ENCODE data around the gene PSMD7. TPM values are rescaled to one million over a fixed set of nuclear protein-coding genes. Genes with fewer than 3 reads are reported as not detected.
A peak's percentile ranks its signal among the peaks of the same experiment; 100 is the strongest.

PSMD7 gene
- total RNA-seq, 2 experiments from 2014 or later = 95.0 to 97.6 TPM

- Mint-ChIP-seq H3K9me3 (peaks cover 6% of the 10 kb centered on the region), H3K27ac (no peak overlapping the region), H3K27me3 (peaks cover 22% of the 10 kb centered on the region), H3K4me1 (peaks cover 6% of the 10 kb centered on the region), H3K36me3 (ENCODE audit: low read depth) (no peaks in the 10 kb centered on the region), H3K4me3 (no peak overlapping the region)
- CTCF ChIA-PET = interaction anchor here (1.1 to 2.3 kb wide), 2 partner anchors 10 to 46 kb away, joined by 3 to 6 read pairs; no protein-coding TSS in a partner anchor
- DNase-seq = no peak
- POLR2A ChIA-PET = no interaction called here
These were observed 17.3 kb upstream of the PSMD7 start for GRCh38 chr16:74279266-74279665.

GRCh38 chr16:74279805-74280204 lies 16.8 kb upstream of the PSMD7 start:
- H3K4me3 Mint-ChIP-seq = no peak overlapping the region
- ChIA-PET POLR2A (no interaction called here), CTCF (interaction anchor here (2.3 kb wide), 1 partner anchor 11 kb away, joined by 6 read pairs; no protein-coding TSS in a partner anchor)
- H3K4me1 Mint-ChIP-seq = peaks cover 6% of the 10 kb centered on the region
- H3K9me3 Mint-ChIP-seq = peaks cover 6% of the 10 kb centered on the region
- no peaks in the 10 kb centered on the region for H3K36me3 Mint-ChIP-seq (ENCODE audit: low read depth)
- H3K27me3 Mint-ChIP-seq = peaks cover 19% of the 10 kb centered on the region
- no peak for DNase-seq
- H3K27ac Mint-ChIP-seq = no peak overlapping the region

GRCh38 chr16:74280448-74280847 lies 16.2 kb upstream of the PSMD7 start:
- Mint-ChIP-seq H3K27ac (no peak overlapping the region), H3K27me3 (peaks cover 17% of the 10 kb centered on the region), H3K9me3 (peaks cover 6% of the 10 kb centered on the region), H3K4me3 (no peak overlapping the region), H3K36me3 (ENCODE audit: low read depth) (no peaks in the 10 kb centered on the region), H3K4me1 (peaks cover 6% of the 10 kb centered on the region)
- ChIA-PET CTCF (interaction anchor here (2.3 kb wide), 1 partner anchor 11 kb away, joined by 6 read pairs; no protein-coding TSS in a partner anchor), POLR2A (no interaction called here)
- no peak for DNase-seq

GRCh38 chr16:74281300-74281699 lies 15.3 kb upstream of the PSMD7 start:
- DNase-seq = no peak
- POLR2A ChIA-PET = no interaction called here
- CTCF ChIA-PET = no interaction called here

GRCh38 chr16:74283716-74284115 lies 12.9 kb upstream of the PSMD7 start:
- DNase-seq = no peak
- ChIA-PET POLR2A (no interaction called here), CTCF (no interaction called here)
- no peaks in the 10 kb centered on the region for H3K27me3 Mint-ChIP-seq
- H3K27ac Mint-ChIP-seq = no peak overlapping the region
- H3K9me3 Mint-ChIP-seq = peaks cover 6% of the 10 kb centered on the region
- H3K4me3 Mint-ChIP-seq = no peak overlapping the region
- H3K4me1 Mint-ChIP-seq = peaks cover 6% of the 10 kb centered on the region
- H3K36me3 Mint-ChIP-seq (ENCODE audit: low read depth) = no peaks in the 10 kb centered on the region

More at GRCh38 chr16:74281300-74281699, 15.3 kb upstream of the PSMD7 start:
- Mint-ChIP-seq H3K4me1 (peaks cover 6% of the 10 kb centered on the region), H3K9me3 (peaks cover 6% of the 10 kb centered on the region), H3K36me3 (ENCODE audit: low read depth) (no peaks in the 10 kb centered on the region), H3K27ac (no peak overlapping the region), H3K27me3 (peaks cover 14% of the 10 kb centered on the region), H3K4me3 (no peak overlapping the region)

GRCh38 chr16:74288065-74288464 lies 8.5 kb upstream of the PSMD7 start:
- Mint-ChIP-seq H3K4me3 (no peak overlapping the region), H3K27ac (no peak overlapping the region), H3K27me3 (no peaks in the 10 kb centered on the region), H3K36me3 (ENCODE audit: low read depth) (peaks cover 6% of the 10 kb centered on the region), H3K4me1 (no peaks in the 10 kb centered on the region), H3K9me3 (peaks cover 10% of the 10 kb centered on the region)
- ChIA-PET POLR2A (no interaction called here), CTCF (no interaction called here)
- DNase-seq = no peak

GRCh38 chr16:74290356-74290755 lies 6.3 kb upstream of the PSMD7 start:
- H3K27ac Mint-ChIP-seq = no peak overlapping the region
- no peak overlapping the region for H3K4me3 Mint-ChIP-seq
- H3K9me3 Mint-ChIP-seq = peaks cover 10% of the 10 kb centered on the region
- H3K27me3 Mint-ChIP-seq = no peaks in the 10 kb centered on the region
- CTCF ChIA-PET = no interaction called here
- peaks cover 5% of the 10 kb centered on the region for H3K4me1 Mint-ChIP-seq
- peaks cover 11% of the 10 kb centered on the region for H3K36me3 Mint-ChIP-seq (ENCODE audit: low read depth)
- DNase-seq = no peak
- POLR2A ChIA-PET = no interaction called here

- no peak overlapping the region for H3K27ac Mint-ChIP-seq
- POLR2A ChIA-PET = no interaction called here
- H3K27me3 Mint-ChIP-seq = no peaks in the 10 kb centered on the region
- peaks cover 14% of the 10 kb centered on the region for H3K36me3 Mint-ChIP-seq (ENCODE audit: low read depth)
- CTCF ChIA-PET = no interaction called here
- no peak for DNase-seq
- no peak overlapping the region for H3K4me3 Mint-ChIP-seq
- peaks cover 12% of the 10 kb centered on the region for H3K4me1 Mint-ChIP-seq
- H3K9me3 Mint-ChIP-seq = peaks cover 10% of the 10 kb centered on the region
These were observed 5.4 kb upstream of the PSMD7 start for GRCh38 chr16:74291176-74291575.

GRCh38 chr16:74291577-74292208 lies 4.9 kb upstream of the PSMD7 start:
- no peak for DNase-seq
- peaks cover 13% of the 10 kb centered on the region for H3K4me1 Mint-ChIP-seq
- no peaks in the 10 kb centered on the region for H3K27me3 Mint-ChIP-seq
- H3K27ac Mint-ChIP-seq = no peak overlapping the region
- ChIA-PET POLR2A (no interaction called here), CTCF (no interaction called here)
- peaks cover 10% of the 10 kb centered on the region for H3K9me3 Mint-ChIP-seq
- peaks cover 16% of the 10 kb centered on the region for H3K36me3 Mint-ChIP-seq (ENCODE audit: low read depth)
- H3K4me3 Mint-ChIP-seq = no peak overlapping the region

GRCh38 chr16:74296104-74296431 lies 546 bp upstream of the PSMD7 start:
- Mint-ChIP-seq H3K4me1 (peaks cover 42% of the 10 kb centered on the region), H3K9me3 (peaks cover 10% of the 10 kb centered on the region), H3K36me3 (ENCODE audit: low read depth) (peaks cover 46% of the 10 kb centered on the region), H3K27ac (peak overlapping the region; percentile 90), H3K27me3 (no peaks in the 10 kb centered on the region), H3K4me3 (peak overlapping the region; percentile 87)
- ChIA-PET CTCF (interaction anchor here (1.0 to 1.8 kb wide), 3 partner anchors 9 to 21 kb away, joined by 3 to 6 read pairs (median 3); no protein-coding TSS in a partner anchor), POLR2A (interaction anchor here (1.0 to 3.6 kb wide), 6 partner anchors 9 to 405 kb away, joined by 4 to 37 read pairs (median 6); partner anchors contain the start of genes MLKL and RFWD3)
- DNase-seq = no peak

- Mint-ChIP-seq H3K27me3 (no peaks in the 10 kb centered on the region), H3K27ac (peak overlapping the region; percentile 90), H3K9me3 (peaks cover 1% of the 10 kb centered on the region), H3K4me1 (peaks cover 46% of the 10 kb centered on the region), H3K36me3 (ENCODE audit: low read depth) (peaks cover 53% of the 10 kb centered on the region), H3K4me3 (peak overlapping the region; percentile 87)
- peak; percentile 50 for DNase-seq
- ChIA-PET POLR2A (interaction anchor here (0.5 to 3.6 kb wide), 22 partner anchors 8 to 1633 kb away, joined by 3 to 37 read pairs (median 3); partner anchors contain the start of genes KARS1, RFWD3, TERF2IP and TMEM170A), CTCF (interaction anchor here (0.7 to 2.2 kb wide), 6 partner anchors 12 to 430 kb away, joined by 3 to 17 read pairs (median 4); no protein-coding TSS in a partner anchor)
These were observed 591 bp downstream of the PSMD7 start for GRCh38 chr16:74297145-74297665.

- H3K9me3 Mint-ChIP-seq = no peaks in the 10 kb centered on the region
- DNase-seq = no peak
- peak overlapping the region; percentile 87 for H3K4me3 Mint-ChIP-seq
- peak overlapping the region; percentile 90 for H3K27ac Mint-ChIP-seq
- peaks cover 59% of the 10 kb centered on the region for H3K36me3 Mint-ChIP-seq (ENCODE audit: low read depth)
- H3K27me3 Mint-ChIP-seq = no peaks in the 10 kb centered on the region
- CTCF ChIA-PET = interaction anchor here (0.7 to 2.2 kb wide), 3 partner anchors 11 to 21 kb away, joined by 3 to 17 read pairs (median 5); no protein-coding TSS in a partner anchor
- peaks cover 46% of the 10 kb centered on the region for H3K4me1 Mint-ChIP-seq
- POLR2A ChIA-PET = interaction anchor here (1.1 to 3.6 kb wide), 5 partner anchors 12 to 1350 kb away, joined by 3 to 37 read pairs (median 5); partner anchors contain the start of genes RFWD3 and TERF2IP
These were observed 1.5 kb downstream of the PSMD7 start for GRCh38 chr16:74298104-74298503.

- Mint-ChIP-seq H3K27me3 (no peaks in the 10 kb centered on the region), H3K4me1 (peaks cover 37% of the 10 kb centered on the region), H3K27ac (no peak overlapping the region), H3K36me3 (ENCODE audit: low read depth) (peaks cover 85% of the 10 kb centered on the region), H3K9me3 (no peaks in the 10 kb centered on the region), H3K4me3 (no peak overlapping the region)
- POLR2A ChIA-PET = no interaction called here
- CTCF ChIA-PET = no interaction called here
- no peak for DNase-seq
These were observed 5.7 kb downstream of the PSMD7 start for GRCh38 chr16:74302341-74302740.

Measured in activated CD4-positive, alpha-beta memory T cell treated with anti-CD3 and anti-CD28 coated beads, Interleukin-2, amount 10 ng/mL, durations not matched to agents 7 days and 5 days (primary cell).